Activated CD8-positive, alpha-beta memory T cell treated with anti-CD3 and anti-CD28 coated beads for 48 hours (primary cell): Measurements from ENCODE around the gene HSD11B2.

Experiments
- DNase-seq, 3 experiments: peaks; one replicate each; pipeline ENCODE4 v3.0.0-alpha.2; 2020; ENCODE audit warnings: low read depth in 2 of 3, low spot score in 2 of 3

Gene HSD11B2

GRCh38 chr16:67396159-67397035 lies 34.5 kb upstream of the HSD11B2 start:
- no peak for DNase-seq

GRCh38 chr16:67397036-67397801 lies 33.7 kb upstream of the HSD11B2 start:
- DNase-seq, result no peak

GRCh38 chr16:67397812-67398545 lies 32.9 kb upstream of the HSD11B2 start:
- DNase-seq, result no peak

- no peak for DNase-seq
These were observed 32.2 kb upstream of the HSD11B2 start for GRCh38 chr16:67398546-67399217.

GRCh38 chr16:67399218-67399733 lies 31.6 kb upstream of the HSD11B2 start:
- DNase-seq, result peak in 1 of 3 experiments; percentile 54

GRCh38 chr16:67399749-67400704 lies 30.9 kb upstream of the HSD11B2 start:
- DNase-seq, result no peak

GRCh38 chr16:67400901-67401300 lies 30.0 kb upstream of the HSD11B2 start:
- no peak for DNase-seq

GRCh38 chr16:67403976-67404555 lies 26.9 kb upstream of the HSD11B2 start:
- no peak for DNase-seq

GRCh38 chr16:67404740-67405226 lies 26.1 kb upstream of the HSD11B2 start:
- DNase-seq, result no peak

GRCh38 chr16:67405336-67405735 lies 25.6 kb upstream of the HSD11B2 start:
- DNase-seq, result no peak

DNA sequence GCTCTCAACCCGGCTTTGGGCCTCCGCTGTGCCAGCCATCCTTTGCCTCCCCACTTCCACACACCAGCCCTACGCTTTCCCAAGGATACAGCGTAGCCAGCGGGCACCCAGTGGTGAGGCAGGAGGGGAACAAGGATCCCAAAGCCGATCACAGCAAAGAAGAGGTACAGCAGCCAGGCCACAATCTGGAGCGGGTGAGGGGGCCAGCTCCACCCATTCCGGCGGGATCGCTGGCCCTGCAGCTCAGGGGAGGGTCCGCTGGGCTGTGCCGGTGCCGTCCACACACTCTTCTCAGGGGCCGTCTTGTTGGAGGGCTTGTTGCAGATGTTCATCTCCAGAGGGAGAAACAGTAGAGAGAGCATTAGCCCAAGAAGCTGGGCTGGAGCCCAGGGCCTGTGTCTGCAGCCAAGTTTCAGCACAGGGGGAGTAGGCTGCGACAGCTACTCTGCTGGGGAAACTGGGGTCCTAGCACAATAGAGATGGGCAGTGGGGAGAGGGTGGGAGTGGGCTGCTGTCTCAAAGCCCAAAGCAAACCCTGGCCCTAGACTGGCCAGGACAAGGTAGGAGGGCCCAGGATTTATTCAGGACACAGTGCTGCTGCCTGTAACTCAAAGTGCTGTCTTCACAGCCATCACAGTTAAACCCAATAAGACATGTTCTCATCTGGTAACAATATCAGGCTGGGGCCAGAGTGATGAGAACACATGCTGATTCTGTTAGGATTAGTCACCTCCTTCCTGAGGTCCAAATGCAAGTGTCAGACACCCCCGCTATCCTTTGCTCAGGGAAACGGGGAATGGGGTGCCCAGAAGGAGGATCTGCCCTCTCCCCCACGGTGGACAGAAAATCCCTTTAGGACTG lies 24.6 kb upstream of the HSD11B2 start:
- DNase-seq, result no peak

- no peak for DNase-seq
These were observed 23.6 kb upstream of the HSD11B2 start for GRCh38 chr16:67407176-67407787.

GRCh38 chr16:67407788-67408452 lies 23.0 kb upstream of the HSD11B2 start:
- no peak for DNase-seq

GRCh38 chr16:67409631-67410030 lies 21.3 kb upstream of the HSD11B2 start:
- no peak for DNase-seq

GRCh38 chr16:67411339-67411738 lies 19.6 kb upstream of the HSD11B2 start:
- DNase-seq, result no peak

DNA sequence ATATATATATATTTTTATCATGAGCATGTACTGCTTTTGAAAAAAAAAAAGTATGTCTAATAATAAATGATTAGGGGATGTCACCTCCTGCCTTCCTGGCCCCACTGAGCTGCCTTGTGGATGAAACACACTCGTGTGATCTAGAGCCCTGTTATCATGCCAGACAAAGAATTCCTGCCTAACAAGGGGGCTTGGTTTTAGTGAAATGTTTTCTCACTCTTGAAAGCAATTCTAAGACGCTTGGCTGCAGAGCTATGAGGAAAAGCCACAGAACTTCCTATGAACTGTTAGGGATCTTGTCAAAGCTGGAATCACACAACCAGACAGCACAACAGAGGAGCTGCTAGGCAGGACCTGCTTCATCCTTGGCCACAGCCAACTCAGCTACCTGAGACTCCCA lies 18.6 kb upstream of the HSD11B2 start:
- no peak for DNase-seq
